Smooth muscle cell of the umbilical artery (primary cell): Measurements from ENCODE around the gene MORN3. TPM values are rescaled to one million over a fixed set of nuclear protein-coding genes. Genes with fewer than 3 reads are reported as not detected.

Experiments used
- total RNA-seq: library from RNA; depleted of rRNA; stranded (reverse); fragments of >200 nt; gene quantifications from 2 replicates; pipeline ENCODE4 v1.2.3, GENCODE V29; 2014

The MORN3 gene
- 0.18 and 0.30 TPM in 2 replicates for total RNA-seq

GRCh38 chr12:121669521-121669900 lies at the start of gene MORN3:
Gene MORN3, minus strand, starts transcription at chr12:121669654. Its CDS starts 171 bp downstream, at chr12:121669483.

DNA sequence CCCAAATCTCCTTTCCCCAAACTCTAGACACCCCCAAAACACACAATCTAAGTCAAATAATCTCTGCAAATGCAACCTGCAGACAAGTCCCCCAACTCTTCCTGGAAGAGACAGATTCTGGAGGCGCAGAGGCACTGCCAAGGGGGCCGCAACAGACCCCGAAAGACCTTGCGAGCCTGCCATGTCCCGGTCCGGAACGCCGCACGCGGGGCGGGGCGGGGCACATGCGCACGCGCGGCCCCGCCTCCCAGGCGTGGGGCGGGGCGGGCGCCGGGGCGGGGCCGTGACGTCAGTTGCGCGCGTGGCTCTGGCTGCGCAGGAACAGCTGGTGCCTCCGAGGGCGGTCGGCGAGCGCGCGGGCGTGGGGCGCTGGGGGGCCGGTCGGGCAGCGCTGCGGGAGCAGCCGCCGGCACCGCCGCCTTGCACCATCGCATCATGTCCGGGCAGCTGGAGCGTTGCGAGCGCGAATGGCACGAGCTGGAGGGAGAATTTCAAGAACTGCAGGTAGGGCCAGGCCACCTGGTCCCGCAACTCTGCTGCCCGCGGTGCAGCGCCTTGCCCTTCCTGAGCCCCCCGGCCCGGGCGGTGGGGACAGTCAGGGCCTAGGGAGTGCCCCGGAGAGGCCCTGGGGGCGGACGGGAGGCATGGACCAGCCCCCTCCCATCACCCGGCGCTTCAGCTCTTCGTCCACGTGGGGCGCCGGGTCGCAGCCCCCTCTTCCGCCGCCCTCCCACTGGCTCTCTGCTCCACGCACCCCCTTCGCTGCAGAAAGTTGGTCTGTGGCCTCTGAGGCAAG lies 43.2 kb upstream of the MORN3 start, which contains the start of gene TMEM120B:
Gene TMEM120B, plus strand, starts transcription at position 292 of the 796 bp plus-strand sequence. Its CDS starts 144 bp downstream, at position 436.

DNA sequence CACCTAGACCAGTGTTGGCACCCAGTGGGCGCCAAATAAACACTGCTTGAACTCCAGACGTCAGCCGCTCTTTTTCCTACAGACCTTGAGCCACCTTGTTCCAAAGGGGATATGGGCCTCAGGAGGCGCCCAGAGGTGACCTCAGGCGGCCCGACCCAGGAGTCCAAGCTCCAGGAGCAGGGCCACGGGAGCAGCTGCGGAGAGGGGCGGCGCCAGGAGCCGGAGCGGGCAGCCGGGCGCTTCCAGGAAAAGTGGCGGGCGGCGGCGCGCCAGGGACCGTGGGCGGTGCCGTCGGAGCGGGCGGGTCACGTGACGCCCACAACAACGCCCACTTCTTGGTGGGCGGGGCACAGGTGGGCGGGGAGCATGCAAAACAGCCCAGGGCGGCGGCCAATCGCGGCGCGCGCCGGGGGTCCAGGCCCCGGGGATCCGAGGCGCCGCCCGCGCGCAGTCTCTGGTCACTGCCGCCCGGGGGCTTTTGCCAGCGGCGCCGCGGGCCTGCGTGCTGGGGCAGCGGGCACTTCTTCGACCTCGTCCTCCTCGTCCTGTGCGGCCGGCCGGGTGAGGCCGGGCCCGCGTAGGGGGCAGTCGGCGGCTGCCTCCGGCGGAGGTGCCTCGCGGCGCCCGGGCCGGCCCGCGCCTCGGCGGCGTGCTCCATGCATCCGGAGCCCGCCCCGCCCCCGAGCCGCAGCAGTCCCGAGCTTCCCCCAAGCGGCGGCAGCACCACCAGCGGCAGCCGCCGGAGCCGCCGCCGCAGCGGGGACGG lies 43.2 kb downstream of the MORN3 start, which contains the start of gene ORAI1:
Gene ORAI1, plus strand, starts transcription at position 444 of the 766 bp plus-strand sequence.

Other genes starting within 250 kb of the MORN3 start
- gene KDM2B, start 88.6 kb downstream of the MORN3 start, total RNA-seq, result 25.5 and 33.9 TPM in 2 replicates
- 5.9 and 17.6 TPM in 2 replicates for gene ORAI1, start 43.1 kb downstream of the MORN3 start, total RNA-seq
- 15.4 and 22.7 TPM in 2 replicates for gene TMEM120B, start 43.1 kb upstream of the MORN3 start, total RNA-seq
- 11.0 and 13.5 TPM in 2 replicates for gene RHOF, start 124.0 kb upstream of the MORN3 start, total RNA-seq
- 3.3 and 6.0 TPM in 2 replicates for gene SETD1B, start 134.4 kb upstream of the MORN3 start, total RNA-seq
- gene HPD, start 189.2 kb upstream of the MORN3 start, total RNA-seq, result not detected in 2 replicates
- 41.6 and 106 TPM in 2 replicates for gene PSMD9, start 219.1 kb upstream of the MORN3 start, total RNA-seq
- gene CFAP251, start 248.9 kb upstream of the MORN3 start, total RNA-seq, result 6.1 and 6.5 TPM in 2 replicates